GM23338 (cell line): ENCODE measurements around the gene CFAP157. TPM values are rescaled to one million over a fixed set of nuclear protein-coding genes. Genes with fewer than 3 reads are reported as not detected.

Experiments
- ATAC-seq: fragments of 200-7000 bp; cut with Tn5 transposase; 3 replicates; pipeline ENCODE4 v1.9.1; 2020
- DNase-seq: peaks from one replicate; pipeline ENCODE4 v3.0.0-alpha.2; 2015; ENCODE audit warnings: low spot score
- H2AFZ ChIP-seq: fragments of 200-600 bp; sonication (generic); 2 replicates; pipeline ENCODE4 v1.8.0; 2016; ENCODE audit warnings: antibody characterized with exemption, mild to moderate bottlenecking, moderate library complexity
- H3F3A ChIP-seq: fragments of 200-600 bp; sonication (generic); replicated peaks from 2 replicates; pipeline ENCODE4 v1.8.0; 2017; ENCODE audit warnings: antibody characterized with exemption, mixed run types, low read depth
- H3K27ac ChIP-seq: fragments of 200-600 bp; sonication (generic); 2 replicates; pipeline ENCODE4 v1.6.1; 2016; ENCODE audit warnings: low read depth
- H3K27me3 ChIP-seq: fragments of 200-600 bp; sonication (generic); 2 replicates; pipeline ENCODE4 v1.8.0; 2016; ENCODE audit warnings: mild to moderate bottlenecking, mixed run types, moderate library complexity; ENCODE audit not compliant: insufficient read depth
- H3K36me3 ChIP-seq: fragments of 200-600 bp; sonication (generic); 2 replicates; pipeline ENCODE4 v1.8.0; 2016; ENCODE audit warnings: mild to moderate bottlenecking; ENCODE audit not compliant: insufficient read depth
- H3K4me1 ChIP-seq: fragments of 200-600 bp; sonication (generic); 2 replicates; pipeline ENCODE4 v1.8.0; 2016; ENCODE audit warnings: mild to moderate bottlenecking, moderate library complexity; ENCODE audit not compliant: insufficient read depth
- H3K4me2 ChIP-seq: fragments of 200-600 bp; sonication (generic); 2 replicates; pipeline ENCODE4 v1.7.1; 2017; ENCODE audit warnings: mixed run types
- H3K4me3 ChIP-seq: fragments of 200-600 bp; sonication (generic); 2 replicates; pipeline ENCODE4 v1.6.1; 2016; ENCODE audit warnings: mixed run types
- H3K79me2 ChIP-seq: fragments of 200-600 bp; sonication (generic); replicated peaks from 2 replicates; pipeline ENCODE4 v1.8.0; 2017; ENCODE audit warnings: mild to moderate bottlenecking; ENCODE audit not compliant: insufficient read depth
- H3K9me2 ChIP-seq: fragments of 200-600 bp; sonication (generic); 2 replicates; pipeline ENCODE4 v1.8.0; 2017; ENCODE audit not compliant: insufficient read depth
- H4K20me1 ChIP-seq: fragments of 200-600 bp; sonication (generic); replicated peaks from 2 replicates; pipeline ENCODE4 v1.8.0; 2017; ENCODE audit warnings: mild to moderate bottlenecking; ENCODE audit not compliant: insufficient read depth
- H3K27ac Mint-ChIP-seq: 2 replicates; pipeline ENCODE4 v1.8.0; 2020; ENCODE audit warnings: inconsistent platforms, mild to moderate bottlenecking, moderate library complexity, mixed read lengths
- H3K27me3 Mint-ChIP-seq: 3 replicates; pipeline ENCODE4 v1.8.0; 2022; ENCODE audit warnings: low read depth, mild to moderate bottlenecking, moderate library complexity, mixed read lengths, inconsistent platforms; ENCODE audit not compliant: insufficient read depth, poor library complexity
- H3K36me3 Mint-ChIP-seq: 3 replicates; pipeline ENCODE4 v1.8.0; 2021; ENCODE audit warnings: low read depth, mild to moderate bottlenecking, inconsistent platforms, moderate library complexity, mixed read lengths
- H3K4me1 Mint-ChIP-seq: 3 replicates; pipeline ENCODE4 v1.8.0; 2020; ENCODE audit warnings: mild to moderate bottlenecking, inconsistent platforms, mixed read lengths
- H3K4me3 Mint-ChIP-seq: 3 replicates; pipeline ENCODE4 v1.8.0; 2021; ENCODE audit warnings: moderate library complexity, mild to moderate bottlenecking, inconsistent platforms, mixed read lengths
- H3K9me3 Mint-ChIP-seq: 3 replicates; pipeline ENCODE4 v1.8.0; 2020; ENCODE audit warnings: moderate library complexity, mild to moderate bottlenecking, inconsistent platforms, mixed read lengths
- CREB1 ChIP-seq: fragments of 250-450 bp; sonication (Bioruptor Pico); IDR thresholded peaks from 2 replicates; pipeline ENCODE4 v1.5.0; 2020; ENCODE audit warnings: low read depth, mild to moderate bottlenecking, moderate library complexity
- CTCF ChIP-seq, 2 experiments: fragments of 200-600 bp in 1 of 2; sonication (generic) in 1 of 2; conservative IDR thresholded peaks; 2 replicates each; pipeline versions ENCODE4 v1.5.1 to v1.6.1; 2016 to 2017; ENCODE audit warnings: antibody characterized with exemption in 2 of 2, low read depth in 2 of 2, mild to moderate bottlenecking in 2 of 2, moderate library complexity in 1 of 2
- EZH2 ChIP-seq: fragments of 200-600 bp; sonication (generic); IDR thresholded peaks from one replicate; pipeline ENCODE4 v1.8.0; 2017; ENCODE audit warnings: antibody characterized with exemption, mild to moderate bottlenecking, low read depth; ENCODE audit not compliant: unreplicated experiment
- EZH2phosphoT487 ChIP-seq: fragments of 200-600 bp; sonication (generic); IDR thresholded peaks from one replicate; pipeline ENCODE4 v1.8.1; 2018; ENCODE audit warnings: antibody characterized with exemption; ENCODE audit not compliant: unreplicated experiment
- JUNB ChIP-seq: IDR thresholded peaks from one replicate; pipeline ENCODE4 v1.6.1; 2016; ENCODE audit warnings: antibody characterized with exemption; ENCODE audit not compliant: unreplicated experiment
- POLR2AphosphoS5 ChIP-seq: IDR thresholded peaks from 2 replicates; pipeline ENCODE4 v1.6.1; 2016; ENCODE audit warnings: antibody characterized with exemption, low read depth
- REST ChIP-seq: IDR thresholded peaks from one replicate; pipeline ENCODE4 v1.6.1; 2018; ENCODE audit warnings: antibody characterized with exemption; ENCODE audit not compliant: unreplicated experiment
- ZNF331 ChIP-seq: fragments of 250-450 bp; sonication (Bioruptor Pico); IDR thresholded peaks from 2 replicates; pipeline ENCODE4 v1.5.0; 2020; ENCODE audit warnings: low read depth, mild to moderate bottlenecking, moderate library complexity
- polyA plus RNA-seq: library from polyadenylated mRNA; unstranded; fragments of >200 nt; fragmentation: Nextera tagmentation; extraction: Ambion mirVana; gene quantifications from 2 replicates; pipeline ENCODE4 v1.2.1, GENCODE V29; 2016
- total RNA-seq: library from RNA; depleted of rRNA; stranded (reverse); fragments of >200 nt; shearing (Covaris generic); gene quantifications from 2 replicates; pipeline ENCODE4 v1.2.3, GENCODE V29; 2014

CFAP157 gene
- total and polyA plus RNA-seq, 2 experiments from 2014 or later, result 0.17 to 0.55 TPM

GRCh38 chr9:127733614-127734013 lies 26.8 kb downstream of the CFAP157 start (continued):
- TF ChIP-seq EZH2 (no peak), POLR2AphosphoS5 (no peak), ZNF331 (CRISPR knock-in tag) (no peak), REST (no peak), JUNB (no peak), CREB1 (CRISPR knock-in tag) (no peak), EZH2phosphoT487 (no peak)

GRCh38 chr9:127734247-127734746 lies 27.5 kb downstream of the CFAP157 start:
- Histone ChIP-seq H2AFZ (peak overlapping the region; percentile 95; the same call in 1 of the 2 replicates), H3K36me3 (no peaks in the 10 kb centered on the region), H4K20me1 (no peaks in the 10 kb centered on the region), H3K4me1 (peaks cover 9% of the 10 kb centered on the region; the same call in 1 of the 2 replicates), H3K27ac (no peak overlapping the region), H3F3A (no peaks in the 10 kb centered on the region), H3K4me2 (peak overlapping the region; percentile 91), H3K9me2 (no peaks in the 10 kb centered on the region), H3K27me3 (no peaks in the 10 kb centered on the region), H3K4me3 (peak overlapping the region; percentile 91), H3K79me2 (no peaks in the 10 kb centered on the region)
- no peaks in the 10 kb centered on the region; the same call in 2 of the 3 replicates for H3K9me3 Mint-ChIP-seq
- peak overlapping the region; percentile 81; the same call in 2 of the 3 replicates for H3K4me3 Mint-ChIP-seq
- H3K4me1 Mint-ChIP-seq, result peaks cover 11% of the 10 kb centered on the region
- peaks cover 15% of the 10 kb centered on the region for H3K27me3 Mint-ChIP-seq
- ATAC-seq (peak; percentile 29), DNase-seq (no peak)
- no peak overlapping the region for H3K27ac Mint-ChIP-seq
- H3K36me3 Mint-ChIP-seq, result no peaks in the 10 kb centered on the region
- 0 out of 2 replicates have a peak, but pooled peaks have one; percentile 10 for TF ChIP-seq CREB1 (CRISPR knock-in tag)
- no peak for TF ChIP-seq EZH2phosphoT487
- TF ChIP-seq CTCF (conservative IDR thresholded peaks at IDR 0.05; ENCODE audit: low read depth in 2 of 2), result peak in 1 of 2 experiments; percentile 98; a peak in 1 of 4 replicates
